ENCODE data around the gene AP1G1.

Gene AP1G1

DNA sequence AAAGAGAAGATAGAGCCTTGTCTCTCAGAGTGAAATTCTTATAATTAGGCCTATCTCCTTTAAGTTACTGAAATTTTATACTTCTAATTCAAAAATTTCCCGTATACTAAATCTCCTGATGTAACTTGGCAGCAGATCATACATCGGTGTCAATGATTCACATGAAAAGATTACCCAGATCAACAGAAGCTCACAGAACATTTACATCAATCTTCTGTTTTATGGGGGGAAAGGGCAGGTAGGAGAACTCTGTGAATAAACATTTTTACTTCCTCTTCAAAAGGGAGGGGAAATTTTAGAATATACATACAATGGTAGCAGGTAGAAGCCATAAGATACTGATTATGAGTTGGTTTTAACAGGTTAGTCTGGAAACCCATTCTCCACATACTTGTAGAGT lies 127.3 kb downstream of the AP1G1 start:
- H3K36me3 Mint-ChIP-seq (ENCODE audit: low read depth), result peaks cover 69% of the 10 kb centered on the region
- TF ChIP-seq, protein P1, sequence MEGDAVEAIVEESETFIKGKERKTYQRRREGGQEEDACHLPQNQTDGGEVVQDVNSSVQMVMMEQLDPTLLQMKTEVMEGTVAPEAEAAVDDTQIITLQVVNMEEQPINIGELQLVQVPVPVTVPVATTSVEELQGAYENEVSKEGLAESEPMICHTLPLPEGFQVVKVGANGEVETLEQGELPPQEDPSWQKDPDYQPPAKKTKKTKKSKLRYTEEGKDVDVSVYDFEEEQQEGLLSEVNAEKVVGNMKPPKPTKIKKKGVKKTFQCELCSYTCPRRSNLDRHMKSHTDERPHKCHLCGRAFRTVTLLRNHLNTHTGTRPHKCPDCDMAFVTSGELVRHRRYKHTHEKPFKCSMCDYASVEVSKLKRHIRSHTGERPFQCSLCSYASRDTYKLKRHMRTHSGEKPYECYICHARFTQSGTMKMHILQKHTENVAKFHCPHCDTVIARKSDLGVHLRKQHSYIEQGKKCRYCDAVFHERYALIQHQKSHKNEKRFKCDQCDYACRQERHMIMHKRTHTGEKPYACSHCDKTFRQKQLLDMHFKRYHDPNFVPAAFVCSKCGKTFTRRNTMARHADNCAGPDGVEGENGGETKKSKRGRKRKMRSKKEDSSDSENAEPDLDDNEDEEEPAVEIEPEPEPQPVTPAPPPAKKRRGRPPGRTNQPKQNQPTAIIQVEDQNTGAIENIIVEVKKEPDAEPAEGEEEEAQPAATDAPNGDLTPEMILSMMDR (IDR thresholded peaks at IDR 0.05), result no peak
- H3K27me3 Mint-ChIP-seq (ENCODE audit: low read depth, poor library complexity), result no peaks in the 10 kb centered on the region
- no peak for DNase-seq
- no peak overlapping the region for H3K27ac Mint-ChIP-seq
- H3K9me3 Mint-ChIP-seq, result no peaks in the 10 kb centered on the region
- H3K4me3 Mint-ChIP-seq, result no peak overlapping the region
- no peaks in the 10 kb centered on the region for H3K4me1 Mint-ChIP-seq

All from nephron progenitor cell (in vitro differentiated cells).